ENCODE results near the gene RTN4IP1. TPM values are rescaled to one million over a fixed set of nuclear protein-coding genes. Genes with fewer than 3 reads are reported as not detected.

Gene RTN4IP1
- total RNA-seq: 1 to 10 TPM; 4.5 to 4.9 TPM

DNA sequence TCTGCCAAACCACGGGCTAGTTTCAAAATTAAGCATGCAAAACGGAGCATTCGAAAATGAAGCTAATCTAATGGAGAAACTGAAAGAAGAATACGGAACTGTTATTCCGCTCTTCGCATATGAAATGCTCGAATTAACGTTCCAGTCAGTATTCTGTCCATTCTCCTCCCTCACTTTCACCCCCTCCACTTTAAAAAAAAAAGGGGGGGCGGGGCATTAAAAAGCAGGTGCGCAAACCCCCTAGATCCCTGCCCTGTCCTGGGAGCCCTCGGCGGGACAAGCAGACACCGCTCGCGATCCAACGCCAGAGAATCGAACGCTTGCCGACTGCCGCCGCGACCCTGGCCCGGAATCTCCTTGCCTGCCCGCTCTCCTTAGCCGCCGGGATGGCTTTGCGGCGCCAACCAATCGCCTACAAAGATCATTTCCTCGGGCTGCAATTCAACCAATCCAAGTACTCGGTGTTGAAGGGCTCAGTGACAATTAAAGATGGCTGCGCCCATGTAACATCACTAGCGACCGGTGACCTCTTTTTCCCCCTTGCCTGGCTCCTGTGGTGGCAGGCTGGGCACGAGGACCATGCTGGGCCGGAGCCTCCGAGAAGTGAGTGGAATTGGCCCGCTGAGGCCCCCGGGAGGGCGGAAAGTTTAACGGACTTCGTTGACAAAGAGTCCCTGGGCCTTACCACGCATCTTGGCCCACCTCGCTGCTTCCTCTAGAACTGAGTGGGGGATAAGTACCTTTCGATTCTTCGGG is at the start of gene RTN4IP1, which contains the start of gene QRSL1:
Gene RTN4IP1, minus strand, starts transcription at position 396 of the 756 bp plus-strand sequence. CDS start 477 bp downstream, outside the sequence.
Gene QRSL1, plus strand, starts transcription at position 476 of the 756 bp plus-strand sequence. Its CDS starts 104 bp downstream, at position 580.
- WGBS: 0% methylated on average over 28 of the region's 46 CpGs
- peak; percentile 87 for DNase-seq (ENCODE audit: low spot score)
- no peaks in the 10 kb centered on the region for H3K36me3 ChIP-seq
- peak within 1 kb of the TSS; percentile 82 to 89 for H3K4me3 ChIP-seq
- H3K4me1 ChIP-seq (replicated peaks): no peaks in the 10 kb centered on the region
- intact Hi-C loops (cut with DNase I): no loop called here
- H3K27me3 ChIP-seq (replicated peaks; ENCODE audit: insufficient read depth): no peaks in the 10 kb centered on the region
- peak; percentile 27 for TF ChIP-seq POLR2A (IDR thresholded peaks at IDR 0.05)
- peak; percentile 89 for TF ChIP-seq POLR2AphosphoS5 (IDR thresholded peaks at IDR 0.05)
- TF ChIP-seq, protein P1, sequence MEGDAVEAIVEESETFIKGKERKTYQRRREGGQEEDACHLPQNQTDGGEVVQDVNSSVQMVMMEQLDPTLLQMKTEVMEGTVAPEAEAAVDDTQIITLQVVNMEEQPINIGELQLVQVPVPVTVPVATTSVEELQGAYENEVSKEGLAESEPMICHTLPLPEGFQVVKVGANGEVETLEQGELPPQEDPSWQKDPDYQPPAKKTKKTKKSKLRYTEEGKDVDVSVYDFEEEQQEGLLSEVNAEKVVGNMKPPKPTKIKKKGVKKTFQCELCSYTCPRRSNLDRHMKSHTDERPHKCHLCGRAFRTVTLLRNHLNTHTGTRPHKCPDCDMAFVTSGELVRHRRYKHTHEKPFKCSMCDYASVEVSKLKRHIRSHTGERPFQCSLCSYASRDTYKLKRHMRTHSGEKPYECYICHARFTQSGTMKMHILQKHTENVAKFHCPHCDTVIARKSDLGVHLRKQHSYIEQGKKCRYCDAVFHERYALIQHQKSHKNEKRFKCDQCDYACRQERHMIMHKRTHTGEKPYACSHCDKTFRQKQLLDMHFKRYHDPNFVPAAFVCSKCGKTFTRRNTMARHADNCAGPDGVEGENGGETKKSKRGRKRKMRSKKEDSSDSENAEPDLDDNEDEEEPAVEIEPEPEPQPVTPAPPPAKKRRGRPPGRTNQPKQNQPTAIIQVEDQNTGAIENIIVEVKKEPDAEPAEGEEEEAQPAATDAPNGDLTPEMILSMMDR (IDR thresholded peaks at IDR 0.05): no peak
- H3K27ac ChIP-seq: peak within 1 kb of the TSS; percentile 69 to 75
- no peaks in the 10 kb centered on the region for H3K9me3 ChIP-seq

DNA sequence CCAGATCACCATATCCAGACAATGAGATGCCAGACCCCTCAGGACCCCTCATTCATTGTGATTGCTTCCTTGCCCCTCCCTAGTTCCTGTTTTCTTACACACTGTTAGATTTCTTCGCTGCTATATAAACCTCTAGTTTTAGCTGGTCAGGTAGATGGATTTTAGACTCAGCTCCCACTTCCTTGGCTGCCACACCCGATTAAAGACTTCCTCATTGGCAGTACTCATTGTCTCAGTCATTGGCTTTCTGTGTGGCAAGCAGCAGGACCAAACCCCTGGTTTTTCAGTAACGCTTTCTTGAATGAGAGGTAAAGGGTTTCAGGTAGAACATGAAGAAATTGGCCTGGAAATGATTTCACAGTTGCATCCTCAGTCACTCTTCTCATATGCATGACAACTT is 48.0 kb upstream of the RTN4IP1 start:
- no peaks in the 10 kb centered on the region for H3K9me3 ChIP-seq
- H3K27ac ChIP-seq: no peak overlapping the region
- TF ChIP-seq POLR2AphosphoS5 (IDR thresholded peaks at IDR 0.05): no peak
- TF ChIP-seq POLR2A (IDR thresholded peaks at IDR 0.05): no peak
- TF ChIP-seq, protein P1 (IDR thresholded peaks at IDR 0.05): no peak
- intact Hi-C loops (cut with DNase I): no loop called here
- H3K4me1 ChIP-seq (replicated peaks): no peaks in the 10 kb centered on the region
- H3K4me3 ChIP-seq: no peak overlapping the region
- no peak for DNase-seq (ENCODE audit: low spot score)
- H3K27me3 ChIP-seq (replicated peaks; ENCODE audit: insufficient read depth): no peaks in the 10 kb centered on the region
- WGBS: 84% methylated on average over 3 of the region's 3 CpGs
- H3K36me3 ChIP-seq: no peaks in the 10 kb centered on the region

- Histone ChIP-seq H3K9me3 (no peaks in the 10 kb centered on the region), H3K4me3 (no peak overlapping the region), H3K27ac (no peak overlapping the region), H3K4me1 (replicated peaks) (no peaks in the 10 kb centered on the region), H3K36me3 (no peaks in the 10 kb centered on the region), H3K27me3 (replicated peaks; ENCODE audit: insufficient read depth) (no peaks in the 10 kb centered on the region)
- no peak for DNase-seq (ENCODE audit: low spot score)
- TF ChIP-seq POLR2AphosphoS5 (IDR thresholded peaks at IDR 0.05) (no peak), POLR2A (IDR thresholded peaks at IDR 0.05) (no peak)
- TF ChIP-seq, protein P1 (IDR thresholded peaks at IDR 0.05): no peak
- intact Hi-C loops (cut with DNase I): no loop called here
Observed at GRCh38 chr6:106674541-106675229, 45.4 kb upstream of the RTN4IP1 start.

GRCh38 chr6:106671651-106672050 is 42.4 kb upstream of the RTN4IP1 start:
- H3K4me1 ChIP-seq (replicated peaks): no peaks in the 10 kb centered on the region
- 89% methylated on average over 3 of the region's 3 CpGs for WGBS
- intact Hi-C loops (cut with DNase I): no loop called here

More at GRCh38 chr6:106671651-106672050, 42.4 kb upstream of the RTN4IP1 start:
- H3K9me3 ChIP-seq: no peaks in the 10 kb centered on the region
- H3K36me3 ChIP-seq: peaks cover 0 to under 1% of the 10 kb centered on the region in 2 donors
- no peak overlapping the region for H3K4me3 ChIP-seq
- TF ChIP-seq, protein P1 (IDR thresholded peaks at IDR 0.05): no peak
- TF ChIP-seq POLR2AphosphoS5 (IDR thresholded peaks at IDR 0.05): no peak
- TF ChIP-seq POLR2A (IDR thresholded peaks at IDR 0.05): no peak
- H3K27ac ChIP-seq: no peak overlapping the region
- no peak for DNase-seq (ENCODE audit: low spot score)
- no peaks in the 10 kb centered on the region for H3K27me3 ChIP-seq (replicated peaks; ENCODE audit: insufficient read depth)

Measured in prostate gland (tissue), 2 donors.